Caco-2 (cell line): ENCODE data around the gene NNAT. TPM values are rescaled to one million over a fixed set of nuclear protein-coding genes. Genes with fewer than 3 reads are reported as not detected.

Experiments used
- BruUV-seq: library from RNA; stranded (reverse); fragments of 400-500 nt; replicated peaks from 2 replicates; lab custom pipeline; 2021; lab: Mats Ljungman, UMichigan
- CTCF ChIA-PET: fragments of 300-600 bp; sonication (Branson Sonifier 250); formaldehyde crosslinking; loops from one replicate; lab custom pipeline; 2022; ENCODE audit warnings: antibody characterized with exemption; lab: Charles Lee
- POLR2A ChIA-PET: fragments of 300-600 bp; sonication (Branson Sonifier 250); formaldehyde crosslinking; loops from one replicate; lab custom pipeline; 2022; ENCODE audit warnings: antibody characterized with exemption; lab: Charles Lee
- DNase-seq, 2 experiments: peaks; one replicate each; pipeline versions ENCODE4 v3.0.0 to v3.0.0-alpha.2; 2020 to 2022
- H3K27me3 ChIP-seq: replicated peaks from 2 replicates; pipeline ENCODE4 v1.6.0; 2011; ENCODE audit warnings: low read length; ENCODE audit not compliant: control insufficient read depth, insufficient read depth
- H3K36me3 ChIP-seq: 2 replicates; pipeline ENCODE4 v1.5.1; 2011; ENCODE audit warnings: low read length; ENCODE audit not compliant: control insufficient read depth, insufficient read depth
- H3K4me1 ChIP-seq: fragments of 250-450 bp; sonication (Bioruptor Pico); 2 replicates; pipeline ENCODE4 v1.5.1; 2020; ENCODE audit warnings: mild to moderate bottlenecking
- H3K4me3 ChIP-seq: 2 replicates; pipeline ENCODE4 v1.5.1; 2011; ENCODE audit warnings: low read depth, mild to moderate bottlenecking, control low read depth, low read length
- H3K9me3 ChIP-seq: fragments of 250-450 bp; sonication (Bioruptor Pico); 2 replicates; pipeline ENCODE4 v1.5.1; 2020; ENCODE audit warnings: mild to moderate bottlenecking, moderate library complexity
- H3K27ac Mint-ChIP-seq: one replicate; pipeline ENCODE4 v1.8.0; 2022; ENCODE audit warnings: mixed read lengths; ENCODE audit not compliant: unreplicated experiment
- H3K27me3 Mint-ChIP-seq: one replicate; pipeline ENCODE4 v1.8.0; 2022; ENCODE audit warnings: mixed read lengths; ENCODE audit not compliant: insufficient read depth, unreplicated experiment
- H3K36me3 Mint-ChIP-seq: one replicate; pipeline ENCODE4 v1.8.0; 2022; ENCODE audit warnings: mild to moderate bottlenecking, mixed read lengths; ENCODE audit not compliant: insufficient read depth, unreplicated experiment
- H3K4me1 Mint-ChIP-seq: one replicate; pipeline ENCODE4 v1.8.0; 2022; ENCODE audit warnings: low read depth, mixed read lengths; ENCODE audit not compliant: unreplicated experiment
- H3K4me3 Mint-ChIP-seq: one replicate; pipeline ENCODE4 v1.8.0; 2022; ENCODE audit warnings: mild to moderate bottlenecking, moderate library complexity, mixed read lengths; ENCODE audit not compliant: unreplicated experiment
- H3K9me3 Mint-ChIP-seq: one replicate; pipeline ENCODE4 v1.8.0; 2022; ENCODE audit warnings: mixed read lengths; ENCODE audit not compliant: unreplicated experiment
- CTCF ChIP-seq, 2 experiments: fragments of 200-600 bp in 1 of 2; IDR thresholded peaks; 1 replicate in 1 of 2; 2 replicates in 1 of 2; pipeline versions ENCODE4 v1.5.1 to v1.8.0; 2011 to 2022; ENCODE audit warnings: antibody characterized with exemption in 1 of 2, control low read depth in 1 of 2, inconsistent platforms in 1 of 2, low read depth in 1 of 2, low read length in 1 of 2, mild to moderate bottlenecking in 1 of 2, moderate library complexity in 1 of 2; ENCODE audit not compliant: insufficient read depth in 1 of 2, severe bottlenecking in 1 of 2, unreplicated experiment in 1 of 2
- intact Hi-C: fragments of 100-400 bp; cut with micrococcal nuclease; formaldehyde crosslinking; loops from one replicate; pipeline ENCODE4 v1.10.0; 2022; ENCODE audit not compliant: unreplicated experiment
- total RNA-seq: library from RNA; stranded (reverse); gene quantifications from 2 replicates; pipeline ENCODE4 v1.2.3, GENCODE V29; 2022

NNAT gene
- total RNA-seq, 1 experiment from 2014 or later, result not detected

DNA sequence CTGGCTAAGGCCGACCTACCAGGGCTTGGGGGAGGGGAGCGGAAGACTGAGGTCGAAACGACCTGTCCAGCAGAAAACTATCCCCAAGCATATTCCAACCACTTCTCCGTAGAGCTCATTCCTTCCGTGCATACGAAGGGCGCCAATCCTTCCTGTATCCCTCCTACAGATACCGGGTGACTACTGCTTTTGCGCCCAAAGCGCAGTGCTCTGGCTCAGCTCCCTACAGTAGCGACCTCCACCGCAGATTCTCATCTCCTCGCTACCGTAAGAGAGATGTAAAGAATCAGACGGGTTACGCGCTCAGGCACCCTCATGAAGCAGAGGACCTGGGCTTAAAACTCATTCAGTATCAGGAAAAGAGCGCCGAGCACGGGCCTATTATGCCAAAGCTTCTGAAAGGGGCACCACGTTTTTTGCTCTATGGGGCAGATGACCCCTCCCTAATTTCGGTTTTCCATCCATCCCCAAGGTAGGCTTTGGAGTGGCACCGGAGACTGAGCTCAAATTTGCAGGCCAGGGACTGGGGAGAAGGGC, 563 bp upstream of the NNAT start:
- Mint-ChIP-seq H3K36me3 (peaks cover 71% of the 10 kb centered on the region), H3K27ac (no peak overlapping the region), H3K4me1 (peaks cover 35% of the 10 kb centered on the region), H3K9me3 (no peaks in the 10 kb centered on the region), H3K4me3 (no peak overlapping the region), H3K27me3 (no peaks in the 10 kb centered on the region)
- Histone ChIP-seq H3K9me3 (no peaks in the 10 kb centered on the region), H3K36me3 (peaks cover 8% of the 10 kb centered on the region), H3K4me3 (no peak overlapping the region), H3K27me3 (no peaks in the 10 kb centered on the region), H3K4me1 (peaks cover 16% of the 10 kb centered on the region)
- DNase-seq, result no peak
- CTCF ChIA-PET, result interaction anchor here (0.8 kb wide), 1 partner anchor 19 kb away, joined by 3 read pairs; no protein-coding TSS in a partner anchor
- intact Hi-C loops, result no loop called here
- no TSS peak for BruUV-seq
- POLR2A ChIA-PET, result no interaction called here
- no peak for TF ChIP-seq CTCF (IDR thresholded peaks at IDR 0.05; ENCODE audit: insufficient read depth in 1 of 2, low read depth in 1 of 2, low read length in 1 of 2, severe bottlenecking in 1 of 2, unreplicated experiment in 1 of 2)

DNA sequence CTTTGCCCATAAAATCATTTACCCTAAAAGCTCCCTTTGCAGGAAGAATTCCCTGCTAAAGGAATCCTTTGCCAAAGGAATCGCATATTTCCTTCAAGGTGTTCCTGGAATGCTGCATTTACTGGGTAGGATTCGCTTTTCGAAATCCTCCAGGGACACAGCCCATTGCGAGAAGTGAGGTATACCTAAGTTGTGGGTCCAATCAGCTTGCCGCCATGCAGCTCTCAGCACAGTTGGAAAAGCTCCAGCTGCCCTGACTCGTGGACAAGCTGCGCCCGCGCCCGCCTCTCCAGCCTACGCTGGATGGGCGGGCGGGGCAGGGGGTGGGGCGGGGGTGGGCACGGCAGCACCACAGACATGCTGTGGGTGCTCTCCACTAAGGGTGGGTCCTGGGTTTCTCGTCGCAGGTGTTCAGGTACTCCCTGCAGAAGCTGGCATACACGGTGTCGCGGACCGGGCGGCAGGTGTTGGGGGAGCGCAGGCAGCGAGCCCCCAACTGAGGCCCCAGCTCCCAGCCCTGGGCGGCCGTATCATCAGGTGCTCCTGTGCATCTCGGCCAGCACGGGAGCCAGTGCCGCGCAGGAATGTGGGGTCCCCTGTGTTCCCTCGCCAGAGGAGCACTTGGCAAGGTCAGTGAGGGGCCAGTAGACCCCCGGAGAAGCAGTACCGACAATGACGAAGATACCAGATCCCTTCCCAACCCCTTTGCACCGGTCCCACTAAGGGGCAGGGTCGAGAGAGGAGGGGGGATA, 1.4 kb downstream of the NNAT start:
- H3K27me3 ChIP-seq, result no peaks in the 10 kb centered on the region
- POLR2A ChIA-PET, result no interaction called here
- H3K36me3 Mint-ChIP-seq, result peaks cover 53% of the 10 kb centered on the region
- H3K9me3 Mint-ChIP-seq, result no peaks in the 10 kb centered on the region
- no peaks in the 10 kb centered on the region for H3K27me3 Mint-ChIP-seq
- H3K4me1 Mint-ChIP-seq, result peaks cover 41% of the 10 kb centered on the region
- no peak overlapping the region for H3K4me3 ChIP-seq
- peaks cover 25% of the 10 kb centered on the region for H3K4me1 ChIP-seq
- peak overlapping the region; percentile 25 for H3K27ac Mint-ChIP-seq
- H3K4me3 Mint-ChIP-seq, result no peak overlapping the region
- CTCF ChIA-PET, result interaction anchor here (0.7 kb wide), 1 partner anchor 327 kb away, joined by 4 read pairs; no protein-coding TSS in a partner anchor
- H3K36me3 ChIP-seq, result peaks cover 2% of the 10 kb centered on the region; the same call in 1 of the 2 replicates
- no TSS peak for BruUV-seq
- intact Hi-C loops, result no loop called here
- peak in 1 of 2 experiments; percentile 41 for DNase-seq
- H3K9me3 ChIP-seq, result no peaks in the 10 kb centered on the region
- no peak for TF ChIP-seq CTCF (IDR thresholded peaks at IDR 0.05; ENCODE audit: insufficient read depth in 1 of 2, low read depth in 1 of 2, low read length in 1 of 2, severe bottlenecking in 1 of 2, unreplicated experiment in 1 of 2)

- H3K9me3 ChIP-seq, result no peaks in the 10 kb centered on the region
- ChIA-PET CTCF (no interaction called here), POLR2A (no interaction called here)
- no peak for TF ChIP-seq CTCF (IDR thresholded peaks at IDR 0.05; ENCODE audit: insufficient read depth in 1 of 2, low read depth in 1 of 2, low read length in 1 of 2, severe bottlenecking in 1 of 2, unreplicated experiment in 1 of 2)
- H3K9me3 Mint-ChIP-seq, result no peaks in the 10 kb centered on the region
- H3K4me1 Mint-ChIP-seq, result peaks cover 38% of the 10 kb centered on the region
- intact Hi-C loops, result no loop called here
- no peaks in the 10 kb centered on the region for H3K27me3 ChIP-seq
- peaks cover 2% of the 10 kb centered on the region; the same call in 1 of the 2 replicates for H3K36me3 ChIP-seq
- no peaks in the 10 kb centered on the region for H3K27me3 Mint-ChIP-seq
- no peak for DNase-seq
- no peak overlapping the region for H3K4me3 ChIP-seq
- H3K36me3 Mint-ChIP-seq, result peaks cover 54% of the 10 kb centered on the region
- peaks cover 25% of the 10 kb centered on the region for H3K4me1 ChIP-seq
- no peak overlapping the region for H3K27ac Mint-ChIP-seq
- no peak overlapping the region for H3K4me3 Mint-ChIP-seq
- BruUV-seq, result no TSS peak
Observed at GRCh38 chr20:37523012-37523391, 2.0 kb downstream of the NNAT start.
